ENCODE measurements around the gene DPF1.

The DPF1 gene

GRCh38 chr19:38221919-38222830 is 1.8 kb downstream of the DPF1 start:
- in situ Hi-C loops (cut with MboI; ENCODE audit: low sequenced_read_pairs): no loop called here

GRCh38 chr19:38221421-38221820 is 2.6 kb downstream of the DPF1 start:
- in situ Hi-C loops (cut with MboI; ENCODE audit: low sequenced_read_pairs): no loop called here

- in situ Hi-C loops (cut with MboI; ENCODE audit: low sequenced_read_pairs): no loop called here
These were observed 4.8 kb downstream of the DPF1 start for GRCh38 chr19:38219221-38219620.

- in situ Hi-C loops (cut with MboI; ENCODE audit: low sequenced_read_pairs): no loop called here
These were observed 5.8 kb downstream of the DPF1 start for GRCh38 chr19:38218204-38218603.

- in situ Hi-C loops (cut with MboI; ENCODE audit: low sequenced_read_pairs): no loop called here
These were observed 7.0 kb downstream of the DPF1 start for GRCh38 chr19:38216785-38217641.

GRCh38 chr19:38213911-38214625 is 10.0 kb downstream of the DPF1 start:
- in situ Hi-C loops (cut with MboI; ENCODE audit: low sequenced_read_pairs): no loop called here

- in situ Hi-C loops (cut with MboI; ENCODE audit: low sequenced_read_pairs): no loop called here
These were observed 10.6 kb downstream of the DPF1 start for GRCh38 chr19:38213469-38213868.

- in situ Hi-C loops (cut with MboI; ENCODE audit: low sequenced_read_pairs): no loop called here
These were observed 12.3 kb downstream of the DPF1 start for GRCh38 chr19:38211766-38212165.

GRCh38 chr19:38211151-38211591 is 12.9 kb downstream of the DPF1 start:
- in situ Hi-C loops (cut with MboI; ENCODE audit: low sequenced_read_pairs): no loop called here

GRCh38 chr19:38210458-38210987 is 13.5 kb downstream of the DPF1 start:
- in situ Hi-C loops (cut with MboI; ENCODE audit: low sequenced_read_pairs): no loop called here

- in situ Hi-C loops (cut with MboI; ENCODE audit: low sequenced_read_pairs): no loop called here
These were observed 14.2 kb downstream of the DPF1 start for GRCh38 chr19:38209671-38210457.

GRCh38 chr19:38209152-38209551 is 14.9 kb downstream of the DPF1 start:
- in situ Hi-C loops (cut with MboI; ENCODE audit: low sequenced_read_pairs): no loop called here

- in situ Hi-C loops (cut with MboI; ENCODE audit: low sequenced_read_pairs): no loop called here
These were observed 15.5 kb downstream of the DPF1 start for GRCh38 chr19:38208571-38208970.

GRCh38 chr19:38207543-38207942 is 16.5 kb downstream of the DPF1 start:
- in situ Hi-C loops (cut with MboI; ENCODE audit: low sequenced_read_pairs): no loop called here

GRCh38 chr19:38206928-38207327 is 17.1 kb downstream of the DPF1 start:
- in situ Hi-C loops (cut with MboI; ENCODE audit: low sequenced_read_pairs): no loop called here

GRCh38 chr19:38206006-38206745 is 17.8 kb downstream of the DPF1 start:
- in situ Hi-C loops (cut with MboI; ENCODE audit: low sequenced_read_pairs): no loop called here

- in situ Hi-C loops (cut with MboI; ENCODE audit: low sequenced_read_pairs): no loop called here
These were observed 19.3 kb downstream of the DPF1 start for GRCh38 chr19:38204728-38205127.

GRCh38 chr19:38204096-38204495 is 19.9 kb downstream of the DPF1 start:
- in situ Hi-C loops (cut with MboI; ENCODE audit: low sequenced_read_pairs): no loop called here

GRCh38 chr19:38203197-38203596 is 20.8 kb downstream of the DPF1 start:
- in situ Hi-C loops (cut with MboI; ENCODE audit: low sequenced_read_pairs): no loop called here

Measured in HL-60/S4 treated with retinoic acid at 250 ng/mL for 4 days and 3 days (cell line).